HT-29 (cell line): ENCODE measurements around the gene GPHB5. TPM values are rescaled to one million over a fixed set of nuclear protein-coding genes. Genes with fewer than 3 reads are reported as not detected.
"Not testable (repeated sequence)": the region's sequence is repeated elsewhere in the genome, so short reads cannot be mapped to it uniquely, and the experiment has no call there.

Source experiments
- DNase-seq: peaks from one replicate; pipeline ENCODE4 v3.0.0-alpha.2; 2015; ENCODE audit warnings: low spot score
- total RNA-seq: library from RNA; depleted of rRNA; stranded (reverse); fragments of >200 nt; shearing (Covaris generic); gene quantifications from 2 replicates; pipeline ENCODE4 v1.2.3, GENCODE V29; 2014

GPHB5 gene
- total RNA-seq, 1 experiment from 2014 or later: not detected

DNA sequence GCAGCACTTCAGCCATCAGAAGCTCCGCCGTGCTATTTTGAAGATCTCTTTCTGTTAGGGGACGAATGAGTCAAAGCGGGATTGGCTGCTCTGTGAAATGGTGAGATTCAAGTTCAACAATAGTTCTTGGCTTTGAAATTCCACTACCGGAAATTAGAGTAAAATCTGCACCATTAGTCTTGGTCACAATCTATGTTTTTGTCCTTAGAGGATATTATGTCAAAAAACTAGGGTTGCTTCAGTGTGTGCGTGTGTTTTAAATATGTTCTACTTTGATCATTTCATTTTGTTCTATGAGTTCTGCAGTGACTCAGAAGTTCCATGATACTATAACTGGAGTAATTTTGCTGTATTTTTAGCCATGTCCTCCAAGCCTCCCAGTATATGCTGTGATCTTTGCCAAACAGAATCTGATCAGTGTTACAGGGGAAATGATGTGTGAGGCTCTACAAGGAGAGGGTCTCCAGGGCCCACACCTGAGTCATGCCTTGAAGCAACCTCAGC, 22.6 kb downstream of the GPHB5 start:
- DNase-seq: no peak

DNA sequence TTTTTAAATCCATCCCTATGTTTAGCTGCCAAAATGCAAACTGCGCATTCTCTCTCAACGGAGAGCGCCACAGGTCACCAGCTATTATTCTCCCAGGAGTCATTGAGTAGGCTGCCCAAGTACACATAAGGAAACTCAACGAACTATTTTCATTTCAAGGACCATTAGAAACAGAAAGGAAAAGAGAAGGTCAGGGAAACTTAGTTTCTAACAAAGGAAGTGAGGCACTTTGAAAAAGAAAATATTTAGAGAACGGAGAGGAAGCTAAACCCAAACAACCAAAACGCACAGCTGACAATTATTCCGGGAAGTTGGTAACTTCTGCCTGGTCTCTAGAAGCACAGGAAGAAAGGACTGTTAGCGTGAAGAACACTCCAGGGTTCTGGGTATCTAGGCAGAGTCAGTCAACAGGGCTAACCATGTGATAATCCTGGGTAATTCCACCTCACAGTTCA, 23.5 kb downstream of the GPHB5 start:
- no peak for DNase-seq

GRCh38 chr14:63292805-63293204, 25.9 kb downstream of the GPHB5 start:
- no peak for DNase-seq

- no peak for DNase-seq
Observed at GRCh38 chr14:63290741-63291430, 27.8 kb downstream of the GPHB5 start.

DNA sequence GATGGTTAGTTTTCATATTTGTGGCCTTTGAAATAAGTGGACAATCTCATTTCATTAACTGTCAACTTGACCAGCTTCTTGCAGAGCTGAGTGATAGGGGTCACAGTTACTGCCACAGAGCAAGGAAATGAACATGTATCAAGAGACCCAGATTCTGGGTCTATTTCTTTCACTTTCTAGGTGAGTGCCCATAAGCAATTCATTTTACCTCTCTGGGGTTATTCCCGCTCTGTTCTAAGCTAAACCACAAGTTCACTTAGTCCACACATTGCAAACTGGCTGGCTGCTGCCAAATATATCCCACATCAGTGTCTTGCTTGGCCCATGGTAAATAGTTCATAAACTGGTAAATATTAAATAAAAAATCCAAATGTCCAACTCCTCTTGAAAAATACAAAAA, 29.9 kb downstream of the GPHB5 start:
- DNase-seq: no peak

GRCh38 chr14:63287666-63288483, 30.9 kb downstream of the GPHB5 start:
- DNase-seq: no peak

GRCh38 chr14:63286071-63286470, 32.7 kb downstream of the GPHB5 start:
- no peak for DNase-seq

DNA sequence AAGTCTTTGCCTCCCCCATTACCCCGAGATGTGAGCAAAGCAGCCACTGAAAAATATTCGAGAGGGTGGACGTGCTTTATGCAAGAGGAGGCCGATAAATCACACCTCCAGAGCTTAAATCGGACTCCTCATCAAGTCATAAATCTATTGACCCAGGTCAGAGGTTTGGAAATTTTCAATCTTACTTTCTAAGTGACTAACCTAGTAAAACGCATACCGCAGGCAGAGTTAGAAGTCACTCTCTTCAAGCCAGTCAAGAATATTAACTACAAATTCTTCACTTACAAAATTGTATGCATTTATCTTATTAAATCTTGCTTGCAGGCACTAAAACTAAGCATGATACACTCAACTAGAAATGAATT, 34.9 kb downstream of the GPHB5 start:
- no peak for DNase-seq

- DNase-seq: no peak
Observed at GRCh38 chr14:63282997-63283883, 35.5 kb downstream of the GPHB5 start.

- DNase-seq: not testable (repeated sequence)
Observed at GRCh38 chr14:63279933-63280332, 38.8 kb downstream of the GPHB5 start.

DNA sequence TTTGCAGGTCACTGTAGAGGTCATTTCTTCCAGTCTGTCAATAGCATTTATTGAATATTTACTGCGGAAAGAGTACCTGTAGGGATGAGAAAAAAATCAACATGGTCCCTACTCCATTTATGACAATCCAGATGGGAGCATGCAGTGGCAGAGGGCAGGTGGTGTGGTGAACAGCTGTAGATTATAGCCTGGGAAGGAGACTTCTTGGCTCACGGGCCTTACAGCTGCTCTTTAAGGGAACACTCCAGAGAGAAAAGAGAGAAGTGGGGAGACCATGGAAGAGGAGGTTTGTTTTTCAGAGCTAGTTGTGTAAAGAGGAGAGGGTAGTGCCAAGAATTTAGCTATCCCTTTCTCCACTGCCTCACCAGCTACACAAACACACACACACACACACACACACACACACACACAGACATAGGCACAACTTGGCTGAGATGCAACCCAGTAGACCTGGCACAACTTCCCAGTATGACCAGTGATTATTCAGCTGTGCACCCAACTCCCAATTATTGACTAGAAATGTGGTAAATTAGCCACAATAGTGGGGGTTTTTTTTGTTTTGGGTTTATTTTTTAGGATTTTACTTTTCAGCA, 41.0 kb downstream of the GPHB5 start:
- DNase-seq: no peak

- peak; percentile 34 for DNase-seq
Observed at GRCh38 chr14:63276492-63277342, 42.0 kb downstream of the GPHB5 start.

- no peak for DNase-seq
Observed at GRCh38 chr14:63276016-63276415, 42.7 kb downstream of the GPHB5 start.

DNA sequence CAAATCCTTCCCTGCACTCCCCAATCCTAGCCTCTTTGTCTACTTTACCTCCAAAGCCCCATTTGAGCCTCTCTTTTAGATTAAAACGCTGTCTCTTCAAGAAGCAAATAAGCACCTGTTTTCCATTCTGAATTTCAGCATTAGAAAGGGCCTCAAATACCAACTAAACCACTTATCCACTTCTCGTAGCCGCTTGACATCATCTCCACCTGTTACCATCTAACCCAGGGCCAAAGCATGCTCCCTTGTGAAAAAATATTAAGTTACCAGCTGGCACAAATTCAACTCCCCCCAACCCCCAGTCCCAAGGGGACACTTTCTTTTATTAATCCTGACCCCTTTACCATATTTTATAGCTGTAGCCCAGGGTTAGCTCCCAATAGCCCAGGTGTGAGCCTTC, 43.1 kb downstream of the GPHB5 start:
- DNase-seq: no peak

- no peak for DNase-seq
Observed at GRCh38 chr14:63273717-63274655, 44.7 kb downstream of the GPHB5 start.

DNA sequence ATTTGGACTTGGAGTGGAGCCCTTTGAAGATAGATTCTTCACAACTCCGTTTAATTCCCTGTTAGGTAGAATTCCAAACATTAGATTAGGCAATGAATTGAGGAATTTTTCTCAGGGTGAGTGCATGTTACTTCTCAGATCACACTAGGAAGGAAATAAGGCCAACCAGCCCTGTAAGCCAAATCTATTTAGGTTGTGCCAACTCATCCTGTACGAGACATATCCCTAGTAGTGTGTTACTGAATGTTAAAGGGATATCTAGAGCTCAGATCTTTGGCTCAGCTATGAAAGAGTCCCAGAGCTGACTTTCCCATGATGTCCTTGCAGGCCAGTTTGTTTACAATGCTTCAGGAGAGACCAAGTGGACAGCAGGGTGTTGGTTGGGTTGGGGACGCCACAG, 45.6 kb downstream of the GPHB5 start:
- DNase-seq: no peak

DNA sequence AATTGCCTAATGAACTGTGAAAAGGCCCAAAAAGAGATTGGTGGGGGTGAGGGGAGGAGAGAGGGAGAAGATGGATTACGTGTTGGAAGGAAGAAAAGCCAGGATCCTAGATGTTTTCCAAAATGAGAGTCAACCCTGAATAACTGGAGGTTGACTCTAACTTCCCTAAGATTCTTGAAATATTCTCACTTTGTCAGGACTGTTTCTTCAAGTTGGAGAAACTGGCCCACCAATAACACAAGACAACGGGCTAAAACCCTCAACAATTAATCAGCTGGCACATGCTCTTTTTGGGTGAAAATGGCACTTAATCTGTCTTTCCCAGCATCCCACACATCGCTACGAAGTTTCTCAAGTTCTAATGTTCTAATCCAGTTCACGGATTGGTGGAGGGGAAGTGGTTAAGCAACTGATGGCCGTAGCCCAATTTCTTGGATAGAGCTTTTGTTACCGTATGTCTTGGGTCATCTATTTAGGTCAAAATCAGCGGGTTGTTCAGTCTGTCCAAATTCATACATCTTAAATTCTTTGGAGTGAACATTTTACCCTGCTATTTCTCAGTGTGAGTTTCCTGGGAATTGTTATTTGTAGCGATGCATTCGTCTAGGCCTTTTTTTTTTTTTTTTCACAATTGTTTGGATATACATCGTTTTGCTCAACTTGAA, 49.0 kb downstream of the GPHB5 start:
- no peak for DNase-seq

DNA sequence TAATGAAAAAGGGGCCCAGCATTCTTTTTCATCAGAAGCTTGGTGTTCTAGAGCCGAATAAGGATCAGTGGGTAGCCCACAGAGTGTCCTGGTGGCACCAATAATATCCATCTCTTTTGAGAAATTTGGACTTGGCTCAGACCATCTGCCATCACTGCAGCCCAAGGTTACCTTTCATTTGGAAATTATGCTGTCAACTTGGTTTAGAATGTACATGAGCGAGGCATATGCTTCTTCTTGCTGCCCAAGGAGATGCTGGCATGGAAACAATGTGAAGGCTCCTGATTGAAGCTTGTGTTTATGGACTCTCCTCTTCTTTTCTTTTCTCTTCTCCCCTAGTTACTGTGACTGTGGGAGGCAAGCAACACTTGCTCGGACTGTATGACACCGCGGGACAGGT, 50.0 kb downstream of the GPHB5 start:
- no peak for DNase-seq

DNA sequence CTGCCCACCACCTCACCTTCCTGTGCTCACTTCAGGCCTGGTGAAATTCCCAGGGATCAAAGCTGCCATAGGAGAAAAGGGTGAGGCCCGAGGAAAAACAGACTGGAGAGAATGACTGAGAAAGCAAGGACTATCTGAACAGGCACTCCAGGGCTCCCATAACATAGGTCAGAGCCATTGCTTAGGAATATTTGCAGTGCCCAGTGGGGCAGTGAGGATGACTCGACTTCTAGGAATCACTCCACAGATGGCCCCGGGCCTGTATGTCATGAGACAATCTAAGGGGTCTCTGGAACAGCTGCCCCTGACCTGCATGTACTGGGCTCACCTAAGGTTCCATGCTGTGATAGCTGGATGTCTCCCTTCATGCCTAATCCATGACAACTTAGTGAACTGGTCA, 51.6 kb downstream of the GPHB5 start:
- DNase-seq: no peak
